ENCODE results near the gene IL9. TPM values are rescaled to one million over a fixed set of nuclear protein-coding genes. Genes with fewer than 3 reads are reported as not detected.

The IL9 gene
- total and polyA plus RNA-seq, 10 of the 15 experiments (the other 5 are each of a cell fraction or from before 2014, with no cell fraction given), result not detected

- TF ChIP-seq NRF1 (conservative IDR thresholded peaks at IDR 0.05; ENCODE audit: low read depth, low read length), result no peak
- no peak for TF ChIP-seq ZSCAN29 (IDR thresholded peaks at IDR 0.05)
- no peak for TF ChIP-seq SKIL (IDR thresholded peaks at IDR 0.05; ENCODE audit: low read depth, poor library complexity, severe bottlenecking)
Observed at GRCh38 chr5:135842737-135843136, 52.9 kb downstream of the IL9 start (continued).

Other genes starting within 250 kb of the IL9 start
- 0.06 TPM in 1 of 2 replicates, not detected in the other for gene SLC25A48, start 61.2 kb downstream of the IL9 start, total RNA-seq (2014; rRNA removed)
- gene SLC25A48, start 61.2 kb downstream of the IL9 start, total RNA-seq (2014; rRNA removed; fragmentation: Illumina TruSeq; extraction: Trizol), result not detected in 2 replicates
- gene SLC25A48, start 61.2 kb downstream of the IL9 start, total RNA-seq (2021), result not detected in 2 replicates
- gene SLC25A48, start 61.2 kb downstream of the IL9 start, polyA plus RNA-seq (2011; rRNA removed), result not detected in 2 replicates
- gene SLC25A48, start 61.2 kb downstream of the IL9 start, polyA plus RNA-seq (2014; fragmentation: Illumina TruSeq; extraction: Trizol), result not detected in 2 replicates
- gene SLC25A48, start 61.2 kb downstream of the IL9 start, polyA plus RNA-seq (2014; fragmentation: Nextera tagmentation; extraction: Ambion mirVana), result not detected
- not detected in 2 replicates for gene SLC25A48, start 61.2 kb downstream of the IL9 start, polyA plus RNA-seq (2014; rRNA removed)
- not detected for gene SLC25A48, start 61.2 kb downstream of the IL9 start, polyA plus RNA-seq (2016; fragmentation: Nextera tagmentation; extraction: Ambion mirVana)
- gene LECT2, start 59.1 kb upstream of the IL9 start, total RNA-seq (2014; rRNA removed), result not detected in 2 replicates
- gene LECT2, start 59.1 kb upstream of the IL9 start, total RNA-seq (2014; rRNA removed; fragmentation: Illumina TruSeq; extraction: Trizol), result not detected in 2 replicates
- not detected in 2 replicates for gene LECT2, start 59.1 kb upstream of the IL9 start, total RNA-seq (2021)
- not detected in 2 replicates for gene LECT2, start 59.1 kb upstream of the IL9 start, polyA plus RNA-seq (2011; rRNA removed)
- not detected in 2 replicates for gene LECT2, start 59.1 kb upstream of the IL9 start, polyA plus RNA-seq (2014; fragmentation: Illumina TruSeq; extraction: Trizol)
- gene LECT2, start 59.1 kb upstream of the IL9 start, polyA plus RNA-seq (2014; fragmentation: Nextera tagmentation; extraction: Ambion mirVana), result not detected
- gene LECT2, start 59.1 kb upstream of the IL9 start, polyA plus RNA-seq (2014; rRNA removed), result not detected in 2 replicates
- gene LECT2, start 59.1 kb upstream of the IL9 start, polyA plus RNA-seq (2016; fragmentation: Nextera tagmentation; extraction: Ambion mirVana), result not detected
- gene TGFBI, start 133.1 kb upstream of the IL9 start, total RNA-seq (2014; rRNA removed), result 0.17 and 0.71 TPM in 2 replicates
- 0.09 and 0.13 TPM in 2 replicates for gene TGFBI, start 133.1 kb upstream of the IL9 start, total RNA-seq (2014; rRNA removed; fragmentation: Illumina TruSeq; extraction: Trizol)
- gene TGFBI, start 133.1 kb upstream of the IL9 start, total RNA-seq (2021), result 0.64 and 1.3 TPM in 2 replicates
- 0.06 and 0.20 TPM in 2 replicates for gene TGFBI, start 133.1 kb upstream of the IL9 start, polyA plus RNA-seq (2011; rRNA removed)
- gene TGFBI, start 133.1 kb upstream of the IL9 start, polyA plus RNA-seq (2014; fragmentation: Illumina TruSeq; extraction: Trizol), result 0.12 TPM in 1 of 2 replicates, not detected in the other
- gene TGFBI, start 133.1 kb upstream of the IL9 start, polyA plus RNA-seq (2014; fragmentation: Nextera tagmentation; extraction: Ambion mirVana), result under 1 TPM; 0.16 to 0.22 TPM
- gene TGFBI, start 133.1 kb upstream of the IL9 start, polyA plus RNA-seq (2014; rRNA removed), result 0.13 and 0.23 TPM in 2 replicates
- gene TGFBI, start 133.1 kb upstream of the IL9 start, polyA plus RNA-seq (2016; fragmentation: Nextera tagmentation; extraction: Ambion mirVana), result 1 to 10 TPM; 1.7 to 1.8 TPM
- 8.0 and 10.4 TPM in 2 replicates for gene SMAD5, start 237.0 kb upstream of the IL9 start, total RNA-seq (2014; rRNA removed)
- gene SMAD5, start 237.0 kb upstream of the IL9 start, total RNA-seq (2014; rRNA removed; fragmentation: Illumina TruSeq; extraction: Trizol), result 11.1 and 11.4 TPM in 2 replicates
- gene SMAD5, start 237.0 kb upstream of the IL9 start, total RNA-seq (2021), result 14.8 and 15.4 TPM in 2 replicates
- 40.6 and 56.1 TPM in 2 replicates for gene SMAD5, start 237.0 kb upstream of the IL9 start, polyA plus RNA-seq (2011; rRNA removed)
- 9.2 and 11.1 TPM in 2 replicates for gene SMAD5, start 237.0 kb upstream of the IL9 start, polyA plus RNA-seq (2014; fragmentation: Illumina TruSeq; extraction: Trizol)
- gene SMAD5, start 237.0 kb upstream of the IL9 start, polyA plus RNA-seq (2014; fragmentation: Nextera tagmentation; extraction: Ambion mirVana), result 1 to 10 TPM; 3.6 to 7.1 TPM
- 12.4 and 12.5 TPM in 2 replicates for gene SMAD5, start 237.0 kb upstream of the IL9 start, polyA plus RNA-seq (2014; rRNA removed)
- 10 to 100 TPM; 14.2 to 16.0 TPM for gene SMAD5, start 237.0 kb upstream of the IL9 start, polyA plus RNA-seq (2016; fragmentation: Nextera tagmentation; extraction: Ambion mirVana)